Endometrial microvascular endothelial cells (primary cell): Measurements from ENCODE around the gene STX4. TPM values are rescaled to one million over a fixed set of nuclear protein-coding genes. Genes with fewer than 3 reads are reported as not detected.

Source experiments
- in situ Hi-C: cut with HindIII; loops from 2 replicates; pipeline ENCODE4 v1.10.0; 2017; ENCODE audit warnings: low sequenced_read_pairs, low pct_unique_long_range_greater_than_20kb; ENCODE audit errors: inconsistent ontology term
- total RNA-seq: library from RNA; depleted of rRNA; stranded (reverse); fragments of >200 nt; gene quantifications from one replicate; pipeline ENCODE4 v1.2.3, GENCODE V29; 2015; ENCODE audit errors: inconsistent ontology term

Gene STX4
- total RNA-seq, 1 donor from 2014 or later: 35.9 TPM

GRCh38 chr16:30997725-30998711 lies 35.3 kb upstream of the STX4 start:
- in situ Hi-C loops: no loop called here

- in situ Hi-C loops: no loop called here
These were observed 34.3 kb upstream of the STX4 start for GRCh38 chr16:30998852-30999761.

GRCh38 chr16:31000671-31001382 lies 32.5 kb upstream of the STX4 start:
- in situ Hi-C loops: no loop called here

DNA sequence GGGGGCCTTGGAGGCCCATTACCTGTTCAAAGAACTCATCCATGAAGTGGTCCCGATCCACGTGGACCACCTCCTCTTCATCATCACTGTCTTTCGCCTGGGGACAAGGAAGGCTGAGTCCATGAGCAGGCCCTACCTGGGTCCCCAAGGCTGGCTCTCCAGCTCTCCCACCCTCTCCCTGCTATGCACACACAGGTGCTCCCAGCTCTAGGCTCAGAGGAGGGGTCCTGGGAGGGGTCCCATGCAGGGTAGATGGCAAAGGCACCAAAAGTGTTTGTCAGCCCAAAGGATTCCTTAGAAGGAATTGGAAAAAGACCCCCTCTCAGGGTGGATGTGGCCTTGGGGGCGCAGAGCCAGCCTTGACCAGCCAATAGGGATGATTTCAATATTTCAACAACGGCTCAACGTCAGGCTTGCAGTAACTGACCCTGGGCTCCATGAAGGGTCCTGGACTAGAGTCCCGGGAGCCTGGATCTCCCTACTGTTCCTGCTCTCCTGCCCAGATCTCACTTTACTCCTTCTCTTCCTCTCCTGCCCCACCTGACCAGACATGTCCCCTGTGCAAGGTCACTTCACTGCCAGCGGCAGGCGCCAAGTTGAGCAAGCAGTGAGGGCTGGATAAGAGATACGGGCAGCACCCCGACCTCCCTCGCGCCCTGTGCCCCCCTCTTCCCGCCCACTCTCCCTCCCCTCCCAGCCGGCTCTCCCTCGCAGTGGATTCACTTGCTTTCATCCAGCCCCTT lies 31.7 kb upstream of the STX4 start:
- in situ Hi-C loops: no loop called here

- in situ Hi-C loops: no loop called here
These were observed 31.1 kb upstream of the STX4 start for GRCh38 chr16:31002250-31002700.

DNA sequence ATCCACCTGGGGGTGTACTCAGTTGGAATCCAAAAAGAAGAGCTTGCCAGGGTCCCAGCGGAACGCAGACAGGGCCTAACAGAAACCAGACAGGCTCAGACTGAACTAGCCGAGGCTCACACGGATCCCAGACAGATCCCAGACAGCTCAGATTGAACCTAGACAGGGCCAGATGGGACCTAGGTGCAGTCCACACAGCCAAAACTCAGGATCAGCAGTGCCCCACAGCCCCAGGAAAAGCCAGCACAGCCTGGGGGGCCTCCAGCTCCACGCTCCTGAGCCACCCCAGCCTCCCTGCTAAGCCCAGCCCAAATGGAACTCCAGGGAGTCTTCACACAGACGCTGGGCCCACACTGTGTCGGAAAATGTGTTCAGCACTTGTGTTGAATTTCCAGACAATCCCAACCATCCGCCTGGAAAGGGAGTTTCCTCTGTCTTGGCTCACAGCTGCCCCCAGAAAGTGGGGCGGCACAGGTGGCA lies 30.5 kb upstream of the STX4 start:
- in situ Hi-C loops: no loop called here

DNA sequence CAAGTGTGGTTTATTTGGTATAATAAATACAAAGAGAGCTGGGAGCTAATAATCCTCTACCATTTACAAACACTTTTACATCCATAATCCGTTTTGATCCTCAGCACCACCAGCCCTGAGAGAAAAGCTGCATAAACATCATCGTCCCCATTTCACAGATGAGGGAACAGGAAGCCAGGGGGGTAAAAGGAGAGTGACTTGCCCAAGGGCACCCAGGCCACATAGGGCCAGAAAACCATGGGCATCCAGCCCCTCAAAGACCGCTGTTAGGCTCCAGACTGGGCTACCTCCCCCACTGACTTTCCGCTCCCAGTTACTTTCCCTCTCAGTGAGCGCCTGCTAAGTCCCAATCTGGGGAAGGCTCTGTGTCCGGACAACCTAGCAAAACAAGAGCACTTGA lies 29.6 kb upstream of the STX4 start:
- in situ Hi-C loops: no loop called here

- in situ Hi-C loops: no loop called here
These were observed 28.7 kb upstream of the STX4 start for GRCh38 chr16:31004658-31005057.

DNA sequence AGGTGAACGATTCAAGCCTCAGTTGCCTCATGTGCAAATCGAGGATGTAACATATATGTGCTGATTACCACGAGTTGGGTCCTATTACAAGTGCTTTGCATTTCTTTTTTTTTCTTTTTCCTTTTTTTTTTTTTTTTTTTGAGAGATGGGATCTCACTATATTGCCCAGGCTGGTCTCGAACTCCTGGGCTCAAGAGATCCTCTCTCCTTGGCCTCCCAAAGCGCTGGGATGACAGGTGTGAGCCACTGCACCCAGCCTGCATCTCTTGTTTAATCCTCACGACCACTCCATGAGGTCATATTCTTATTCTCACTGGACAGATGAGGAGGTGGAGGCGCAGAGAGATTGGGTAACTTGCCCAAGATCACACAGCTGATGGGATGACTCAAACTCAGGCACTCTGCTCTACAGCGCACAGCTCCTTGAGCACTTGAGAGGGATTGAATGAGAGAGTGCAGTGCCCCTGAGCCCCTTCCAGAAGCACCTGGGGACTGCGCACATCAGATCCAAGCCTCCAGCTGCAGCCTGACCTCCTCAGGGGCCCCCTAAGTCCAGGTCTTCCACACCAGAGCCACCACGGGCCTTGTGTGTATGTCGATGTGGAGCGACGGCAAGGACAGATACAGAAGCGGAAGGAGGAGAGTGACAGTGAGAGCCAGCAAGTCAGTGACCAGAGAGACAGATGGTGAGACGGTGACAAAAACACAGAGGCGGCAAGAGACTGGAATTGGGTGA lies 27.8 kb upstream of the STX4 start:
- in situ Hi-C loops: no loop called here

DNA sequence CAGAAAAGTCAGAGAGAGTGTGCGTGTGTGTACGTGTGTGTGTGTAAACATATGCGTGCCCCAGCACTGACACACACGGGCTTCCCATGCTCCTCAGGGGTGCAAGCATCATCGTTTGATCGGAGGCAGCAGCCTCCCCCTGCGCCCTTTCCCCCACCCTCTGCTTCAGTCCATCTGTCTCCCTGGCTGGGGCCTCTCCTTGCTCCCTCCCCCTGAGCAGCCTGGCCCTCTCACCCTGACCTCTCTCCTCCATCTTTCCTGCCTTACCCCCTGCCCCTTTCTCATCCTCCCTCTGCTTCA lies 27.3 kb upstream of the STX4 start:
- in situ Hi-C loops: no loop called here

DNA sequence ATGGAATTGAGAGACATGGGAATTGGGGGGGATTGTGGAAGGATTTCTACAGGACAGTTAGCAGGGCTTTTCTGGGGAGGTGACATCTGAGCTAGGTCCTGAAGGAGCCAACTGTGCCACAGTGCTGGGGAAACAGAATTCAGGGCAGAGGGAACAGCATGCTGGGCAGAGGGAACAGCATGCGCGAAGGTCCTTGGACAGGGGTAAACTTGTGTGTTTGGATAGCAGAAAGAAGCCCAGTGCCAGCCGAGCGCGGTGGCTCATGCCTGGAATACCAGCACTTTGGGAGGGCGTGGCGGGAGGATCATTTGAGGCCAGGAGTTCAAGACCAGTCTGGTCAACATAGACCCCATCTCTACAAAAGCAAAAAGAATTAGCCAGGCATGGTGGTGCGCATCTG lies 26.8 kb upstream of the STX4 start:
- in situ Hi-C loops: no loop called here

DNA sequence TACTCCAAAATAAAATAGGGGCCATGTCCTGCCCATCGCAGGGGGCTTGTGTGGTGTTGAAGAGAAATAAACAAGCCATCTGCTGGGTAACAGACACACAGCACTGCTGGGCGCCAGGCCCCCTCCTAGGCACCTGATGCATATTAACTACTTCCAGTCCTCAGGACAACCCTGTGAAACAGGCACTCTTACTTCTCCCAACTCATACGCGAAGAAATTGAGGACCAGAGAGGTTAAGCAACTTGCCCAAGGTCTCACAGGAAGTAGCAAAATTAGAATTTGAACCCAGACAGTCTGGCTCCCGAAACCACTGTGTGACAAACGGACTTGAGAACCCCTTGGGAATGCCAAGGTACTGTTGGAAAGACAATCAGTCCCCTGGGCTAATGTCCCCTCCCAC lies 25.7 kb upstream of the STX4 start:
- in situ Hi-C loops: no loop called here

- in situ Hi-C loops: no loop called here
These were observed 25.2 kb upstream of the STX4 start for GRCh38 chr16:31008149-31008548.

GRCh38 chr16:31008551-31008950 lies 24.8 kb upstream of the STX4 start:
- in situ Hi-C loops: no loop called here

DNA sequence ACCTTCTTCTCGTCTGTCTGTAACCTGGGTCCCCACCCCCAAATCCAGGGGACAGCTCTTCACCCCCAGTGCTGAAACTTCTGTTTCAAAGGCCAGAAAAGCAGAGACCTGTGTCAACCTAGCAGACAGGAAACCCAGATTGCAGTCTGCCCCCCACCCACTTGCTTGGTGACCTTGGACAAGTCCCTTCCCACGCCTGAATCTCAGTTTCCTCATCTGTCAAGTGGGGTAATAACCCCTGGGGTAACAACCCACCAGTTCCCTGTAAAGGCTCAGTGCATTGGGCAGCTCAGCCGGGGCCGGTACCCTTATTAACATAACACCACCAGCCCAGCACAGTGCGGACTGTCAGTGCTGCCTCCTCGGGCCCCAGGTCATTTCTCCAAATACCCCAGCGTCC lies 24.2 kb upstream of the STX4 start:
- in situ Hi-C loops: no loop called here

DNA sequence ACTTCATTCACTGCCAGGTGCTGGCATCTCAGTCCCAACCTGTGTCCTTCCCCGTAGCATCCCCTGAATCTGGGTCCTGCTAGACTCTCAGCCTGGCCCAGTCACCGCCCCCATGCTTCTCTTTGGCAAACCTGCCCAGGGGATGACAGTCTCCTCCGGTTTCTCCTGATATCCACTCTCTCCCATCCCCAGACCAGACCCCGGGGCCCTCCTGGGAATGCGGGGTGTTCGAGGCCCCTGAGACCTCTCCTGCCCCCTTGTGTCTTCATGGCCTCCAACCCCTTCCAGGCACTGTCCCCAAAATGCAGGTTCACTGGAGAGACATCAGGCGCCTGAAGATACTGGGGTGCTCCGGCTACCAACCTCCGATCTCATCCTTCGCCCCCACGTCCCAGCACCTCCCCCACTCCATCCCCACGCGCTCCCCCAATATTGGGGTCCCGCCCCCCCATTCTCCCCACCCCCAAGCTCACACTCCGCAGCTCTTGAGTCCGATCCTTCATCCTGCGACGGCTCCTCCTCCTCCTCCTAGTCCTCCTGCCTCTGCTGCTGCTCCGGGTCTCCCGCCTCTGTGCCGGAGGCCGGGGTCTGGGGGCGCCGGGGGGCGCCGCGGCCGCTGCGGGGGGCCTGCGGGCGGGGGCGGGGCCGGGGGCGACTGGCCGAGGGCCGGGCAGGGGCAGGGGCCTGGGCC lies 23.3 kb upstream of the STX4 start:
- in situ Hi-C loops: no loop called here

GRCh38 chr16:31010585-31011325 lies 22.6 kb upstream of the STX4 start, which contains the start of gene STX1B:
STX1B (minus strand) TSS chr16:31010638; CDS start chr16:31010396, 242 bp downstream.
- in situ Hi-C loops: no loop called here
